ENCODE measurements around the gene PERCC1.
A peak's percentile ranks its signal among the peaks of the same experiment; 100 is the strongest.

The PERCC1 gene

GRCh38 chr16:1448536-1449116 lies 17.7 kb downstream of the PERCC1 start:
- DNase-seq (ENCODE audit: low read depth in 2 of 3, low spot score in 1 of 3) = no peak

- no peak for DNase-seq (ENCODE audit: low read depth in 2 of 3, low spot score in 1 of 3)
Observed at GRCh38 chr16:1449201-1449788, 18.4 kb downstream of the PERCC1 start.

GRCh38 chr16:1450218-1450617 lies 19.3 kb downstream of the PERCC1 start:
- no peak for DNase-seq (ENCODE audit: low read depth in 2 of 3, low spot score in 1 of 3)

GRCh38 chr16:1450841-1451240 lies 20.0 kb downstream of the PERCC1 start:
- no peak for DNase-seq (ENCODE audit: low read depth in 2 of 3, low spot score in 1 of 3)

GRCh38 chr16:1451702-1452392 lies 21.0 kb downstream of the PERCC1 start:
- no peak for DNase-seq (ENCODE audit: low read depth in 2 of 3, low spot score in 1 of 3)

GRCh38 chr16:1452530-1452929 lies 21.7 kb downstream of the PERCC1 start:
- no peak for DNase-seq (ENCODE audit: low read depth in 2 of 3, low spot score in 1 of 3)

- no peak for DNase-seq (ENCODE audit: low read depth in 2 of 3, low spot score in 1 of 3)
Observed at GRCh38 chr16:1453316-1453715, 22.4 kb downstream of the PERCC1 start.

GRCh38 chr16:1454561-1454960 lies 23.7 kb downstream of the PERCC1 start:
- no peak for DNase-seq (ENCODE audit: low read depth in 2 of 3, low spot score in 1 of 3)

GRCh38 chr16:1455190-1456171 lies 24.6 kb downstream of the PERCC1 start:
- no peak for DNase-seq (ENCODE audit: low read depth in 2 of 3, low spot score in 1 of 3)

- DNase-seq (ENCODE audit: low read depth in 2 of 3, low spot score in 1 of 3) = no peak
Observed at GRCh38 chr16:1456951-1457350, 26.1 kb downstream of the PERCC1 start.

GRCh38 chr16:1457489-1458245 lies 26.8 kb downstream of the PERCC1 start:
- DNase-seq (ENCODE audit: low read depth in 2 of 3, low spot score in 1 of 3) = no peak

- peak; percentile 5 to 33 (median 23) for DNase-seq (ENCODE audit: low read depth in 2 of 3, low spot score in 1 of 3)
Observed at GRCh38 chr16:1458336-1458976, 27.6 kb downstream of the PERCC1 start.

- DNase-seq (ENCODE audit: low read depth in 2 of 3, low spot score in 1 of 3) = no peak
Observed at GRCh38 chr16:1458977-1459341, 28.1 kb downstream of the PERCC1 start.

- no peak for DNase-seq (ENCODE audit: low read depth in 2 of 3, low spot score in 1 of 3)
Observed at GRCh38 chr16:1459967-1460366, 29.1 kb downstream of the PERCC1 start.

- DNase-seq (ENCODE audit: low read depth in 2 of 3, low spot score in 1 of 3) = no peak
Observed at GRCh38 chr16:1460602-1461138, 29.8 kb downstream of the PERCC1 start.

GRCh38 chr16:1461146-1461545 lies 30.3 kb downstream of the PERCC1 start:
- no peak for DNase-seq (ENCODE audit: low read depth in 2 of 3, low spot score in 1 of 3)

- DNase-seq (ENCODE audit: low read depth in 2 of 3, low spot score in 1 of 3) = no peak
Observed at GRCh38 chr16:1464196-1464893, 33.5 kb downstream of the PERCC1 start.

GRCh38 chr16:1464894-1465566 lies 34.2 kb downstream of the PERCC1 start:
- DNase-seq (ENCODE audit: low read depth in 2 of 3, low spot score in 1 of 3) = no peak

- no peak for DNase-seq (ENCODE audit: low read depth in 2 of 3, low spot score in 1 of 3)
Observed at GRCh38 chr16:1465567-1465915, 34.7 kb downstream of the PERCC1 start.

Measured in stimulated activated CD4-positive, alpha-beta T cell treated with anti-CD3 and anti-CD28 coated beads, Interleukin-12 subunit alpha, Interleukin-12 subunit beta, amount 100 ng/mL, for 48 hours (primary cell).